HUES6 (cell line): ENCODE data around the gene TSPAN16.
"Not testable (repeated sequence)": the region's sequence is repeated elsewhere in the genome, so short reads cannot be mapped to it uniquely, and the experiment has no call there.

Experiments
- H3K27ac ChIP-seq: 2 replicates; pipeline ENCODE4 v1.7.0; 2013; ENCODE audit warnings: low read depth, mild to moderate bottlenecking, low read length, inconsistent platforms
- H3K27me3 ChIP-seq: 2 replicates; pipeline ENCODE4 v1.6.1; 2013; ENCODE audit warnings: low read length; ENCODE audit not compliant: control insufficient read depth, insufficient read depth
- H3K36me3 ChIP-seq: 2 replicates; pipeline ENCODE4 v1.6.1; 2013; ENCODE audit warnings: low read length; ENCODE audit not compliant: control insufficient read depth, insufficient read depth
- H3K4me1 ChIP-seq: 2 replicates; pipeline ENCODE4 v1.6.1; 2013; ENCODE audit warnings: low read length; ENCODE audit not compliant: control insufficient read depth, insufficient read depth
- H3K4me3 ChIP-seq: 2 replicates; pipeline ENCODE4 v1.5.1; 2013; ENCODE audit warnings: low read depth, low read length
- H3K9ac ChIP-seq: one replicate; pipeline ENCODE4 v1.6.1; 2013; ENCODE audit warnings: mild to moderate bottlenecking, low read length
- H3K9me3 ChIP-seq: 2 replicates; pipeline ENCODE4 v1.6.1; 2013; ENCODE audit warnings: low read depth, low read length; ENCODE audit not compliant: control insufficient read depth, insufficient read depth

The TSPAN16 gene

DNA sequence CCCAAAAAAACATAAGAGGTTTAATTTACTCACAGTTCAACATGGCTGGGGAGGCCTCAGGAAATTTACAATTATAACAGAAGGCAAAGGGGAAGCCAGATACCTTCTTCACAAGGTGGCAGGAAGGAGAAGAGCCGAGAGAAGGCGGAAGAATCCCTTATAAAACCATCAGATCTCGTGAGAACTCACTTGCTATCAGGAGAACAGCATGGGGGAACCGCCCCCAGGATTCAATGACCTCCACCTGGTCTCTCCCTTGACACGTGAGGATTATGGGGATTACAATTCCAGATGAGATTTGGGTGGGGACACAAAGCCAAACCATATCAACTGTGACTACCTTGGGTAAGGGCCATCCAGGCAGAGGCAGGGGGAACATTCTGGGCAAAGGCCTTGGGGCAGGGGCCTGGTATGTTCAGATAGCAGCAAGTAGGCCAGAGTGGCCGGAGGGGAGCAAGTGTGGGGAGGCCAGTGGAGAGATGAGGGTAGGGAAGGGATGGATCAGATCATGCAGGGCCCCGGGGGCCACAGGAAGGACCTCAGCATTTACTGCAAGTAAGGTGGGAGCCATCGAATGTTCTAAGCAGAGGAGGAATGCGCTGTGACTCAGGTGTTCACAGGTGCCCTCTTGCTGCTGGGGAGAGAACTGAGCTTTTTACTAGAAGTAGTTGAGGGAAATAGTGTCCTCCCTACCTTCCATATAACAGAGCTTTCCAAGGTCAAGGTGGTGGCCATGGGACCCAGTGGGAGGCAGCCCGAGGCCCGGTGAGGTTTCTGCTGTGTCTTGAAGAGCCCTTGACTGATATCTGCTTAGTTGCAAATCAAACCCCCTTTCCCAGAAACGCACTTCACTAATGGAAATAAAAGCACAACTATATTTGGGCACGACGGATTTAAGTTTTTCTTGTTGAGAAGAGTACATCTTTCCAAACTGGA lies 25.5 kb downstream of the TSPAN16 start:
- H3K9ac ChIP-seq = no peak overlapping the region
- H3K4me1 ChIP-seq = peaks cover 7% of the 10 kb centered on the region; the same call in 1 of the 2 replicates
- no peak overlapping the region for H3K4me3 ChIP-seq
- H3K27me3 ChIP-seq = no peaks in the 10 kb centered on the region
- H3K27ac ChIP-seq = no peak overlapping the region
- H3K9me3 ChIP-seq = no peaks in the 10 kb centered on the region
- H3K36me3 ChIP-seq = peaks cover 3% of the 10 kb centered on the region; the same call in 1 of the 2 replicates

DNA sequence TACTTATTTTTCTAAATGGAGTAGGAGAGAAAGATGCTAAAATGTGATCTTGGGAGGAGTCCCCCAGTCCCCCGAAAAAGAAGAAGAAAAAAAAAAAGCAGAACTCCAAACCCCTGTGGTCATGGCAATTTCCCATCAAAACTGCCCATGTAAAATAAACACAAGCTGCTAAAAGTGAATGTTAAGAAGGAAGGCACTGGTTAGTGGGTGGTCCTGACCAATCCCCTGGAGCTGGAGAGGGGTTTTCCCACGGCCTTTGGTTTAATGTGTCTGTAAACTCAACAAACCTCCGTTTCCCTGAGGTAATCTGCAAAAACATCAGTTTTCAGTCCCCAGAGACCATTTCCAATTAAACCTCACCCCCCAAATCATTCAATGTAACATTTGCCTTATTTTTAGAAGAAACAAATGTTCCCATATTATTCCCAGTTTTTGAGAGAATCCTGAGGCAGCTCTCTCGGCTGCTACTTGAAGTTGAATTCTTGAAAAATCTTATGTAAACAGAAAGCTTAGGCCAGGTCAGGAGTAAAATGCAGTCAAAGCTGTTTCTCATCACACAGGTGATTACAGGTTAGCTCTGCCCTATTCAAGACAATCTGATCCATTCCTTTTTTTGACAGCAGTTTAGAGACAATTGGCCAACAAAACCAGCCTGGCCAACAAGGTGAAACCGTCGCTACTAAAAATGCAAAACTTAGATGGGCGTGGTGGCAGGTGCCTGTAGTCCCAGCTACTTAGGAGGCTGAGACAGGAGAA lies 26.5 kb downstream of the TSPAN16 start:
- Histone ChIP-seq H3K9ac (no peak overlapping the region), H3K27ac (no peak overlapping the region), H3K4me3 (no peak overlapping the region), H3K27me3 (no peaks in the 10 kb centered on the region), H3K36me3 (peaks cover 6% of the 10 kb centered on the region; the same call in 1 of the 2 replicates), H3K9me3 (no peaks in the 10 kb centered on the region), H3K4me1 (peaks cover 7% of the 10 kb centered on the region; the same call in 1 of the 2 replicates)

DNA sequence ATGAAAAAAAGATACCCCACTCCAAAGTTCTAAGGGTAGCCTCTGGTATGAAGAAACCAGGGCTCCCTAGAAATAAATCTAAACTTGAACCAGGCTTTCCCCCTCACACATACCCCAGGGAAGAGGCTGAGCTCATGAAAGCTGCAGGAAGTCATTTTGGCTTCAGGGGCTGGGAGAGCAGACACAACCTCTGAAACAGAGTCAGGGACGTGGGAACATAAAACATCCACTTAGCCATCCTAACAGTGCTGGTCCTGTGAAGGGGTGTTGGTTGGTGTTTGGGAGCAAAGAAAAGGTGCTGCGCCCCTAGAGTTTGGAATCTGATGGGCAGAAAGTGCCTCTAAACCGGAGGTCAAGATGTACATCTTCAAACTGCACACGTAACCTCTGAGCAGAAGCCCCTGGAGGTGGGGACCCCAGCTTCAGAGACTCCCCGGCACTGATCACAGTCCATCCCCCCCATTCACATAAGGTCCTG lies 27.7 kb downstream of the TSPAN16 start:
- Histone ChIP-seq H3K36me3 (peaks cover 6% of the 10 kb centered on the region; the same call in 1 of the 2 replicates), H3K9me3 (no peaks in the 10 kb centered on the region), H3K4me1 (peaks cover 7% of the 10 kb centered on the region; the same call in 1 of the 2 replicates), H3K4me3 (no peak overlapping the region), H3K27ac (no peak overlapping the region), H3K9ac (no peak overlapping the region), H3K27me3 (no peaks in the 10 kb centered on the region)

DNA sequence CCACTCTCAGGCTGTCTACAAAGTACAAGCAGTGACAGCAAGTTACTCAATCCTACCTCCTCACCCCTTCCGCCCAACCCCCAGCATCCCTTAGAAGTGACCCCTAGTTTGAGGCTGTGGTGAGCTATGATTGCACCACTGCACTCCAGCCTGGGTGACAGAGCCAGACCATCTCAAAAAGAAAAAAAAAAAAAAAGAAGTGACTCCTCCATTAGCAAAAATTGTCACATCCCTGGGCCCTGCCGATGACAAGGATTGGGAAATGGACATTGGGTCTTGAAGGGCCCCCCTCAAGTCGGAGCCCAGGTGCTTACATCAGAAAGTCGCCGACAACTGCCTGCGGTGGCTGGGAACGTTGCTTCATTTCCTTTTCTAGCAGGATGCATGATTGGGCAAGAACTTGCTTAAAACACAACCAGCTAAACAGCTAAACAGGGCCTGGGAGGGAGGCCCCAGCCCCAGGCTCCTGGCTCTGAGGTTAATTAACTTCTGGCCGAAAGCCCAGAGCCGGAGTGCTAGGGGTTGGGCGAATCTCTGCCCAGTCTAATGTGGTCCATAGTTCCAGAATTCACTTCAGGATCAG lies 28.2 kb downstream of the TSPAN16 start:
- no peaks in the 10 kb centered on the region for H3K27me3 ChIP-seq
- H3K36me3 ChIP-seq = peaks cover 6% of the 10 kb centered on the region; the same call in 1 of the 2 replicates
- H3K4me1 ChIP-seq = peaks cover 7% of the 10 kb centered on the region; the same call in 1 of the 2 replicates
- H3K27ac ChIP-seq = no peak overlapping the region
- H3K4me3 ChIP-seq = no peak overlapping the region
- H3K9ac ChIP-seq = no peak overlapping the region
- no peaks in the 10 kb centered on the region for H3K9me3 ChIP-seq

DNA sequence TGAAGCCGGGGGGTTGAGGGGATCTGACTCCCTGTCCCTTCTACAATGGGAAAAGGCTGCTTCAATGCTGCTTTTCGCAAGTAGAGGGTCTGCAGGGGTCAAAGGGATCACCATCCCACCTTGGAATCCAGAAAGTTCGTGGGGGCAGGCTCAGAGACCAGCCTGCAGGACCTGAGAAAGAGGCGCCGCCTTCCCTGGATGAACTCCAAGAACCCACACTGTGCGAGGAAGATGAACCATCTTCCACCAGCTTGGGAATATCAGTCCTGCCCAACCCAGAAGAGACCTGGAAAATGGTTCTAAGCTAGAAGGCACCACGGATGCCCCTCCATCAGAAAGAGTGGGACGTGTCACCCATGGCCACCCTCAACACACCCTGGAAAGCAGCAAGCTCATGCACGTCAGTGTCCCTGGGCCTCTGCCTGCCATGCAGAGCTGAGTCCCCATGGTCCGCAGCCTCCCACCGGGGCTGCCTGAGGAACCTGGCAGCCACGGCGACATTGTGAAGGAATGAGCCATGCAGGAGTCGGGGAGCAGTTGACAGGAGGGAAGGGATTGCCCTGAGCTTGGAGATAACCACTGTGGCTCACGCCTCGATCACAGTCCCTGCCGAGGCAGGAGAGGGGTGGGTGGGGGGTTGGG lies 28.9 kb downstream of the TSPAN16 start:
- H3K9ac ChIP-seq = no peak overlapping the region
- H3K4me3 ChIP-seq = no peak overlapping the region
- peaks cover 6% of the 10 kb centered on the region; the same call in 1 of the 2 replicates for H3K36me3 ChIP-seq
- H3K27me3 ChIP-seq = no peaks in the 10 kb centered on the region
- no peaks in the 10 kb centered on the region for H3K9me3 ChIP-seq
- H3K4me1 ChIP-seq = peaks cover 7% of the 10 kb centered on the region; the same call in 1 of the 2 replicates
- H3K27ac ChIP-seq = no peak overlapping the region

DNA sequence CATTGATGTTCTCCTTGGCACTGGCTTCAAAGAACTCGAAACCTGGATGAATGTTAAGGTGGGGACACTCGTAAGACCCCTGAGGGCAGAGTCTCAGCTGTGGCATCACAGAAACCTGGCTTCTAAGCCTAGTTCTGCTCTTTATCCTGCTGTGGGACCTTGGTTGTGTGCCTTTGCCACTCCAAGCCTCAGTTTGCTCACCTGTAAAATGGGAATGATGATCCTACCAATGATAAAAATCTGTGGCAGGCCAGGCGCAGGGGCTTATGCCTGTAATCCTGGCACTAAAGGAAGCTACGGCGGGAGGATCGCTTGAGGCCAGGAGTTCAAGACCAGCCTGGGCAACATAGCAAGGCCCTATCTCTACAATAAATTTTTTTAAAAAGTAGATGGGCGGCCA lies 29.6 kb downstream of the TSPAN16 start:
- Histone ChIP-seq H3K9ac (no peak overlapping the region), H3K36me3 (peaks cover 6% of the 10 kb centered on the region; the same call in 1 of the 2 replicates), H3K27ac (no peak overlapping the region), H3K9me3 (no peaks in the 10 kb centered on the region), H3K4me1 (peaks cover 7% of the 10 kb centered on the region; the same call in 1 of the 2 replicates), H3K27me3 (no peaks in the 10 kb centered on the region), H3K4me3 (no peak overlapping the region)

DNA sequence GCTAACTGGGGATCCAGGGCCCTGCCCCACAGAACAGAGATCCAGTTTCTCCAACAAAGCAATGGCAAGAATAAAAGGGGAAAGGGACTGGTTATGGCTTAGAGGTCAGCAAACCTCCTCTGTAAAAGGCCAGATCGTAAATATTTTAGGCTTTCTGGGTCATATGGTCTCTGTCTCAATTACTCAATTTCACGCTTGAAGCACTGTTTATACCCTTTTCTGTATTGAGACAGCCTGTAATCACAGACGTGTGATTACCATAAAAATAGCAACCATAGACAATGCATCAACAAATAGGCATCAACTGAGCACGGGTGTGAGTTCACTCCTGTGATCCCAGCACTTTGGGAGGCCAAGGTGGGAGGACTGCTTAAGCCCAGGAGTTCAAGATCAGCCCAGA lies 34.2 kb downstream of the TSPAN16 start:
- Histone ChIP-seq H3K4me3 (no peak overlapping the region), H3K9ac (no peak overlapping the region), H3K27ac (no peak overlapping the region), H3K9me3 (no peaks in the 10 kb centered on the region), H3K27me3 (no peaks in the 10 kb centered on the region), H3K4me1 (no peaks in the 10 kb centered on the region), H3K36me3 (peaks cover 7% of the 10 kb centered on the region)

DNA sequence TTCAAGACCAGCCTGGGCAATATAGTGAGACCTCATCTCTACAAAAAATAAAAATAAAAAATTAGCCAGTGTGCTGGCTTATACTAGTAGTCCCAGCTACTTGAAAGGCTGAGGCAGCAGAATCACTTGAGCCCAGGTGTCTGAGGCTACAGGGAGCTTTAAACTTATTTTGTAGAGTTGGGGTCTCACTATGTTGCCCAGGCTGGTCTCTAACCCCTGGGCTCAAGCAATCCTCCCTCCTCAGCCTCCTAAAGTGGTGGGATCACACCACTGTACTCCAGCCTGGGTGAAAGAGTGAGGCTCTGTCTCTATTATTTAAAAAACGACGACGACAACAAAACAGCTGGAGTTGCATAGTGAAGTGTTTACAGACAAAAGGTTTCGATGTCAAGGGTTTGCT lies 35.5 kb downstream of the TSPAN16 start:
- no peak overlapping the region for H3K4me3 ChIP-seq
- H3K27me3 ChIP-seq = no peaks in the 10 kb centered on the region
- H3K4me1 ChIP-seq = no peaks in the 10 kb centered on the region
- no peak overlapping the region for H3K9ac ChIP-seq
- H3K27ac ChIP-seq = no peak overlapping the region
- H3K9me3 ChIP-seq = no peaks in the 10 kb centered on the region
- peaks cover 14% of the 10 kb centered on the region for H3K36me3 ChIP-seq

DNA sequence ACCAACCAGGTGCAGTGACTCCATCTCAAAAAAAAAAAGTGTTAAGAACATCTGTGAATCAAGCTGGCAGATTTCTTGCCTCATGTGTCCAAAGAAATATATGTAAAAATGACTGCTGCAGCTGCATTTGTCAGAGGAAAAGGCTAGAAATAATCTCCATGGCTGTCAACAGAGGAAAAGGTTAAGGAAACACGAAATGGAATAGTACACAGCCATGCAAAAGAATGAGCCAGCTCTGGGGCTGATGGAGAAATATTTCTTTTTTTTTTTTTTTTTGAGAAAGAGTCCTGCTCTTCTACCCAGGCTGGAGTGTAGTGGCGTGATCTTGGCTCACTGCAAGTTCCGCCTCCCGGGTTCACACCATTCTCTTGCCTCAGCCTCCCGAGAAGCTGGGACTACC lies 36.9 kb downstream of the TSPAN16 start:
- Histone ChIP-seq H3K9ac (no peak overlapping the region), H3K4me3 (no peak overlapping the region), H3K4me1 (no peaks in the 10 kb centered on the region), H3K27me3 (no peaks in the 10 kb centered on the region), H3K27ac (no peak overlapping the region), H3K9me3 (no peaks in the 10 kb centered on the region), H3K36me3 (peaks cover 16% of the 10 kb centered on the region)

DNA sequence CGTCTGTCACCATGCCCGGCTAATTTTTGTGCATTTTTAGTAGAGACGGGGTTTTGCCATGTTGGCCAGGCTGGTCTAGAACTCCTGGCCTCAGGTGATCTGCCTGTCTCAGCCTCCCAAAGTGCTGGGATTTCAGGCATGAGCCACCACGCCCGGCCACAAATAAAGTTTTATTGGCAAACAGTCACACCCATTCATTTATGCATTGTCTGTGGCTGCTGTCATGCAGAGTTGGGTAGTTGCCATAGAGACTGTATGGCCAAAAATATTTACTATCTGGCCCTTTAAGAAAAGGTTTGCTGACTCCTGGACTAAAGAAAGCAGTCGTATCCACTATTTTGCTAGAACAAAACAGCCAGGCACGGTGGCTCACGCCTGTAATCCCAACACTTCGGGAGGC lies 37.9 kb downstream of the TSPAN16 start:
- not testable (repeated sequence) for H3K4me1 ChIP-seq, H3K4me3 ChIP-seq, H3K9ac ChIP-seq, H3K9me3 ChIP-seq, H3K27ac ChIP-seq, H3K27me3 ChIP-seq
- H3K36me3 ChIP-seq = peaks cover 16% of the 10 kb centered on the region
